CD4-positive, alpha-beta T cell treated with Interferon gamma for 1 hour (primary cell): ENCODE data around the gene SLC19A3.
"Not testable (repeated sequence)": the region's sequence is repeated elsewhere in the genome, so short reads cannot be mapped to it uniquely, and the experiment has no call there.

ENCODE experiments used
- DNase-seq: peaks from one replicate; pipeline ENCODE4 v3.0.0-alpha.2; 2020

The SLC19A3 gene

GRCh38 chr2:227701556-227701955 lies 16.3 kb downstream of the SLC19A3 start:
- no peak for DNase-seq

- no peak for DNase-seq
These were observed 20.7 kb downstream of the SLC19A3 start for GRCh38 chr2:227696990-227697679.

GRCh38 chr2:227687189-227687588 lies 30.6 kb downstream of the SLC19A3 start:
- no peak for DNase-seq

- no peak for DNase-seq
These were observed 33.6 kb downstream of the SLC19A3 start for GRCh38 chr2:227684258-227684657.

GRCh38 chr2:227677928-227678327 lies 39.9 kb downstream of the SLC19A3 start:
- DNase-seq, result no peak

- no peak for DNase-seq
These were observed 43.3 kb downstream of the SLC19A3 start for GRCh38 chr2:227674485-227674884.

- DNase-seq, result not testable (repeated sequence)
These were observed 44.2 kb downstream of the SLC19A3 start for GRCh38 chr2:227673620-227674019.

GRCh38 chr2:227671170-227671905 lies 46.5 kb downstream of the SLC19A3 start:
- no peak for DNase-seq

GRCh38 chr2:227666631-227667170 lies 51.1 kb downstream of the SLC19A3 start, which contains the start of gene SCYGR5:
TSS of gene SCYGR5 (plus strand) at chr2:227666804. CDS start at chr2:227666804, 0 bp downstream.
- DNase-seq, result not testable (repeated sequence)

- no peak for DNase-seq
These were observed 52.5 kb downstream of the SLC19A3 start for GRCh38 chr2:227665189-227665940.

- no peak for DNase-seq
These were observed 56.0 kb downstream of the SLC19A3 start for GRCh38 chr2:227661827-227662226.

GRCh38 chr2:227661025-227661649 lies 56.7 kb downstream of the SLC19A3 start:
- DNase-seq, result no peak

- no peak for DNase-seq
These were observed 60.5 kb downstream of the SLC19A3 start for GRCh38 chr2:227657199-227657845.

- no peak for DNase-seq
These were observed 62.4 kb downstream of the SLC19A3 start for GRCh38 chr2:227655454-227655853.

- no peak for DNase-seq
These were observed 63.4 kb downstream of the SLC19A3 start for GRCh38 chr2:227654426-227654825.

GRCh38 chr2:227653419-227653818 lies 64.4 kb downstream of the SLC19A3 start:
- DNase-seq, result no peak

- DNase-seq, result no peak
These were observed 73.8 kb downstream of the SLC19A3 start for GRCh38 chr2:227643990-227644551.

- DNase-seq, result no peak
These were observed 75.2 kb downstream of the SLC19A3 start for GRCh38 chr2:227642656-227643055.

- DNase-seq, result no peak
These were observed 83.6 kb downstream of the SLC19A3 start for GRCh38 chr2:227634201-227634600.
